Stimulated activated CD4-positive, alpha-beta T cell treated with anti-CD3 and anti-CD28 coated beads, Interleukin-2, amount 100 ng/mL, for 48 hours (primary cell): Measurements from ENCODE around the gene N4BP3.

Experiments used
- DNase-seq, 2 donors: peaks; one replicate each; pipeline ENCODE4 v3.0.0-alpha.2; 2020

N4BP3 gene

DNA sequence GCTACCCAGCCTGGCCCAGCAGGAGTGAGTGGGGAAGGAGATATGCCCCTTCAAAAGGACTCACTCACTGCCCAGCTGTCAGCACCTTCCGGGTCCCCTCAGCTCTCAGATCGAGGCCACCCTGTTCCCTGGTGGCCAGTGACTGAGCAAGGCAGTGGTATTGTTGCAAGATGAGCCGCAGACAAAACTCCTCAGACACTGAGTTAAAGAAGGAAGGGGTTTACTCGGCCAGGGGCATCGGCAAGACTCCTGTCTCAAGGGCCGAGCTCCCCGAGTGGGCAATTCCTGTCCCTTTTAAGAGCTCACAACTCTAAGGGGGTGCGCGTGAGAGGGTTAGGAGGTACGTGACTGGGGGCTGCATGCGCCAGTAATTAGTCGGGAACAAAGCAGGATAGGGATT, 9.7 kb upstream of the N4BP3 start:
- no peak for DNase-seq

DNA sequence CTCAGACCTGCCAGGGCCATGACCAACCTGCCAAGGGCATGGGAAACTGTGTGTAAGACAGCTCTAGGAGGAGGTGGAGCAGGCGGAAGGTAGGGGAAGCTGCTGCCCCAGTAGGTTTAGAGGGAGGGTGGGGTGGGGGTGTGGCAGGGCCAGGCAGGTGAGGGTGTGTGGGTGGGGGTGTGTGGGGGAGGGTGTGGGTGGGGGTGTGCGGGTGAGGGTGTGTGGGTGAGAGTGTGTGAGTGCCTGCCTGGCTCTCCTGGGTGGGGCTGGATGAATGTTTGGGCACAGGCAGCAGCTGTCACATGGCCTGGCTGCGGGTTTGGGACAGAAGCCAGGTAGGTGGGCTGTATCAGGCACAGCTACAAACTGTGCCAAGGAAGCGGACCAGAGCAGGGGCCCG, 8.8 kb upstream of the N4BP3 start:
- DNase-seq = no peak

DNA sequence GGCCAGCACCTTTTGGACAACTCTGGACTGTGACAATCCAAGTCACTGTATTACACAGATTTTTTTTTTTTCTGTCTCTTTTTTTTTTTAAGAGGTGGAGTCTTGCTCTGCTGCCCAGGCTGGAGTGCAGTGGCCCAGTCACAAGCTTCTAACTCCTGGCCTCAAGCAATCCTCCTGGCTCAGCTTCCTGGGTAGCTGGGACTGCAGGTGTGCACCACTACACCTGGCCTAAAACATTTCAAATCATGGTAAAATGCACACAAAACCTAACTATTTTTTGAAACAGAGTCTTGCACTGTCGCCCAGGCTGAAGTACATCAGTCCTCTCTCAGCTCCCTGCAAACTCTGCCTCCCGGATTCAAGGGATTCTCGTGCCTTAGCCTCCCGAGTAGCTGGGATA, 7.2 kb upstream of the N4BP3 start:
- no peak for DNase-seq

DNA sequence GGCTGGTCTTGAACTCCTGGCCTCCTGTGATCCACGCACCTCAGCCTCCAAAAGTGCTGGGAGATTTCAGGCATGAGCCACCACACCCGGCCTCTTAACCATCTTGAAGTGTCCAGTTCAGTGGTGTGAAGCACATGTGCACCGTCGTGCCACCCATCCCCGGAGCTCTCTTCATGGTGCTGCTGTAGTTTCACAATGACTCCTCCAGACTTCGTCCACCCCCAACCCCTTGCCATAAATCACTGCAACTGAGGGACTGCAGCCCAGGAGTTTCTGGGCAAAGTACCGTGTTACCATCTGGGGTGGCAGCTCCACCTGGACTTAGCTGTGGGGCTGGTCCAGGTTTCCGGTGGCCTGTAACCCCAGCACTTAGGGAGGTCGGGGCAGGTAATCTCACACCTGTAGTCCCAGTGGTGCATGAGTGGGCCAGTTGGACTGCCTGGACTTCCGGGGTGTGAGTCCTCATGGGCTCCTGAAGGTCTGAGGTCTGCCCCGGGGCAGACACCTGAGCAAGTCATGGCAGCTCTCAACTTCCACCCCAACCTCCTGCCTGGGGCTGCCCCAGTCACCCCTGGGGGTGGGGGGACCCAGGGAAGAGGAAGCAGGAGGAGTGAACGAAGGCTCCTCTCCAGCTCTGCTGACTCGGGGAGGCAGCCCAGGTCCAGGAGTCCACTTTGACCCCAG, 6.6 kb upstream of the N4BP3 start:
- no peak for DNase-seq

DNA sequence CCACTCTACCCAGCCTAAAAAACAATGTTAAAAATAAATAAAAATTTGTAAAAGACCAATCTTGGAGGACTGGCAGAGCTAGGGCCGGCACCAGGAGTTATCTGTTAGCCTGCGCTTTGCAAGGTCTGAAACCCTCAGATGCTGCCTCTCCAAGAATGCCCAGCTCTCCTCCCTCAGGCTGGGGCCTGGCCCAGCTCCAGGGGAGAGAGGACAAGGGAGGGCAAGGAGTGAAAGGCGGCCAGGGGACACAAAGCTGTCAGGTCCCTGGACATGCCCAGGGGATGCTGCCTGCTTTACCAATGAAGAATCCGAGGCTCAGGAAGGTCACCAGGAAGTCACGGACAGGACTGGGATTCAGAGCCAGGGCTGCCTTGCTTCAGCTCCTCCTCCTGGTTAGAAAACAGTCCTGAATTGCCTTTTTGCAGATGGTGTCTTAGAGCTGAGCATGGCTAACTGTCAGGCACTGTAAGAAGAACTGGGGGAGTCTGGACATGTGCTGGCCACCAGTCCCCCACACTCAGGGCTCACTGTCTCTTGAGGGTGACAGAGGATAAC, 5.5 kb upstream of the N4BP3 start:
- DNase-seq = no peak

DNA sequence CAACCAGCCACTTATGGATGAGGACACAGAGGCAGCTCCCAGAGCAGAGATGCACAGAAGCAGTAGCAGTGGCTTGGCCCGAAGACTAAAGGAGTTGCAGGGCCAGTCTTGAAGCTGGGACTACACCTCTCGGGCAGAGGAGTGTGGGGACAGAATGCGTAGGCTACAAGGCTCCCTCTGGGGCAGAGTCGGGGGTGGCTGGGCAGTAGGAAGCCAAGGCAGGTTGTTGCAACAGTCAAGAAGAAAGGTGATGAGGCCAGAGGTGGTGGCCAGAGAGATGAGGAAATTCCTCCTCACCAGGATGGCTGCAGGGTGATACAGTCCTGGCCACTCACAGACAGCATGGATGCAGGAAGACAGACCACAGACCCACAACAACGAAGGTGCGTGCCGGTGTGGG, 4.9 kb upstream of the N4BP3 start:
- DNase-seq = no peak

DNA sequence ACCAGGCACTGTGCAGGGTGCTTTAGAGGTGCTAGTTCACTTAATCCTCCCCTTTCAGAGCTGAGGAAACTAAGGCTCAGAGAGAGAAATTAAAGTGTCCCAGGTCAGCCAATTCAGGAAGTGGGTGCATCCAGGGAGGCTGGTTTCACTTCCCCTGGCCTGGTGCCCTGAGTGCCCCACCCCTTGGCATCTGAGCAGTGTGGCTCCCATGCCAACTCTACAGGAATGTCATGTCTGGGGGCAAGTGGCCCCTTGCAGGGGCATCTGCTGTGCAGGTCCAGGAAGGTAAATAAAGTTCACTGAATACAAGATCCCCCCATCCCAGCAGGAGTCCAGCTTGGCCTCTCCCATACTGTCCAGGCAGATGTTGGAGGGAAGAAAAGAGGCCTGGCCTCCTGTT, 4.4 kb upstream of the N4BP3 start:
- DNase-seq = no peak

DNA sequence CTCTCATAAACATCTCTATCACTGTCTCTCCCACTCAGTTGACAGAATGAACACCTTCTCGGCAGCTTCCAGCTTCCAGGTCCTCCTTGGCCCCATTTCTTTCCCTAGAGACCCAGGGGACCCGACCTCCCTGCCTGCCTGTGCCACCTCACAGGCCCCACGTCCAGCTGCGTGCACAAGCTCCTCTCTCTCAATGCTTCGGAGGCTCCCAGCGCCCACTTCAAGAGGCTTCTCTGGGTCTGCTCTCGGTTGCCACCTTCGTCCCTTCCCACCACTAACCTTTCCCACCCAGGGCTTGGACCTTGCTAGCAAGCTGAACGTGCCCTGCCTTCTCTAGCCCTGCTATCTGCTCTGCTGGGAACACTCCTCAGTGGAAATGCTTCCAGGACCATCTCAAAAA, 2.8 kb upstream of the N4BP3 start:
- no peak for DNase-seq

DNA sequence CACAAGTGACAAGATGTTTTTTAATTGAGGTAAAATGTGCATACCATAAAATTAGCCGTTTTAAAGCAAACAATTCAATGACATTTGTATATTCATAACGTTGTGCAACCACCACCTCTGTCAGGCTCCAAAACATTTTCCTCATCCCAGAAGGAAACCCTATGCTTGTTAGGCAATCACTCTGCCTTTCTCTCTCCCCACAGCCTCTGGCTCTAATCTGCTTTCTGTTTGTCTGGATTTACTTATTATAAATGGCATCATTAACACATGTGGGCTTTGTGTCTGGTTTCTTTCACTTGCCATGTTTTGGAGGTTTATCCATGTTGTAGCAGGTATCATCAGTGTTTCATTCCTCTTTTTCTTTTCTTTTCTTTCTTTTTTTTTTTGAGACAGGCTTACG, 1.4 kb upstream of the N4BP3 start:
- DNase-seq = no peak

DNA sequence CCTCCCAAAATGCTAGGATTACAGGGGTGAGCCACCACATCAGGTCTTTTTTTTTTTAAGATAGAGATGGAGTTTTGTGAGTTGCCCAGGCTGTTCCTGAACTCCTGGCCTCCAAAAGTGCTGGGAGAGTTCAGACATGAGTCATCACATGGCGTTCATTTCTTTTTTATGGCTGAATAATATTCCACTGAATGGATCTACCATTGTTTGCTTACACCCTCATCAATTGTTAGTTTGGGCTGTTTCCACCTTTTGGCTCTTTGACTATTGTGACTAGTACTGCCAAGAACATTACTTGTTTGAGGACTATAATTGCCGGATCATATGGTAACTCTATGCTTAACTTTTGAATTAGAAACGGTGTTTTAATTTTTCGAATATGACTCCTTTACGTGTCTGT, 787 bp upstream of the N4BP3 start:
- no peak for DNase-seq

DNA sequence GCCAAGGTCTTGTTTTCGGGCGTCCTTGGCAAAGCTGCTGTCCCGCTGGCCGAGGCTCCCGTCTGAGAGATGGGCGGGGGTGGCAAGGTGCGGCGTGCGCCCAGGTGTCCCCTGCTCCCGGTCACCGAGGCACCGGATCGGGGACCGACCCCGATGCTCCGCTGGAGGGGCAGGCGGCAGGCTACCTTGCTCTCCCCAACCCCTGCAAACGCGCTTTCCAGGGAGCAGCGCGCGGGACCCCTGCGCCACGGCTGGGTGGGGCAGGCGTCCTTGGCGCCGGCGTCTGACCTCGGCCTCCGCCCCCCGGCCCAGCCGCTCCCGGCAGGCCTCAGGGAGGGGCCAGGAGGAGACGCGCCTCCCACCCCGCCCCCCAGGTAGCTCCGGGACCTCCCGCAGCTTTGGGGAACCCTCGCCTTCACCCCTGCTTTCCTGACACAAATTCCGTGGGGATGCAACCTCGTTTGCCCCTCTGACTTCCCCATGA, 551 bp downstream of the N4BP3 start:
- no peak for DNase-seq

DNA sequence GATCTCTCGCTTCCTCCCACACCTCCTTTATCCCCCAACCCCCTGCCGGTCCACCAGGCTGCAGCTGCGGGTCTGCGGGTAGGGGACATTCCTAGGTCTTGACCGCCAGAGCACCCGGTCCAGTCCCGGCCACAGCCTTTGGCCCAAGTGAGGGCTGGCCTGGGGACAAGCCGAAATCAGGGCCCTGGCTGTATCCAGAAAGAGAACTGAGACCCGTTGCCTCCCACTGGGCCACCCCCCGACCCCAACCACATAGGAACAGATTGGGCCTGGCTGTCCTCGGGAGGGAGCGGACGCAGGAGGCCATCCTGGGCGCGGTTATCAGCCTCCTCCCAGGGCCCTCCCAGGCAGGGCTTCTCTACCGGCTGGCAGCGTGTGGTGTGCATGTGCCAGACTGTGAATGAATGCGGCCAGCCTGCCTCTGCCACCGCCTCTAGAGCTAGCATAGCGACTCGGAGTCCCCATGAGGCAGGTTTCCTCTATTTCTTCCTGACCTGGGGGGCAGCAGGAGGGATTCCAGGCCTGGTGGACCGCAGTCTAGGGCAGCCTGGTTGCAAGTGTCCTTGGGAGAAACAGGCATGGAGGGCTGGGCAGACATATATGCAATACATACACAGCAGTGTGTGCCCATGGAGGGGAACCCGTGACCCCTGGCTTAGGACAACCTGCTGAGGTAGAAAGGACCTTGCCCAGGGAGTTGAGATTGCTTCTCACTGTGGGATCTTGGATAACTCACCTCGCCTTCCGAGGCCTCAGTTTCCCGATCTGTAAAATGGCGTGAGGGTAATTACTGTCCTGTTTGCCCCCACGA, 1.2 kb downstream of the N4BP3 start:
- DNase-seq = peak; percentile 10 to 32

DNA sequence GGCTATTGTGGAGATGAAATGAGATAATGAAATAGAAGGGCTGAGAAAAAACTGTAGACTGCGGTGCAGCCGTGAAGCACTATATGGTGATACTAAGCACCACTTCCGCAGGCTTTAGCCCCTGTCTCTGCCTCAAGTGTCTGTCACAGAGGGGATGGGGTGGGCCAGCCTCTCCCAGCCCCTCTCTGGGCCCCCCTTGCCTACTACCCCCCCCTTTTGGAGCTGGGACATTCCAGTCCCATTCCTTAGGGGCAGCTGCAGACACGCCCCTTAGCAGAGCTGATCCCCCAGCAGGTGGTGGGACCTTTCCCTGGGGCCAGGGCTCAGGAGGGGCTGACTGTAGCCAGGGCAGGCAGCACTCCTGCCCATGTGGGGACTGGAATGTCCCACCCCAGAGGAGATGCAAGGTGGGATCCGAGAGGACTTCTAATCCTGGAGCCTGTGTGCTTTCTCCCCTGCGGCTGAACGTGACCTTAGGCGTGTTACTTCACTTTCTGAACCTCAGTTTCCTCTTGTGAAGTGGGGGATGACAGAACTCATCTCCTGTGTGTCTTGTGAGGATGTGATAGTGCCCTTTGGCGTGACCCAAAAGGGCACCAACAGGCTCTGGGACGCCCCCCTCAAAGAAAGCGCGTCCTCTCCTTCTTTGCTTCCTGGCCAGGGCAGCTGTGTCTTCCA, 1.9 kb downstream of the N4BP3 start:
- DNase-seq = no peak

DNA sequence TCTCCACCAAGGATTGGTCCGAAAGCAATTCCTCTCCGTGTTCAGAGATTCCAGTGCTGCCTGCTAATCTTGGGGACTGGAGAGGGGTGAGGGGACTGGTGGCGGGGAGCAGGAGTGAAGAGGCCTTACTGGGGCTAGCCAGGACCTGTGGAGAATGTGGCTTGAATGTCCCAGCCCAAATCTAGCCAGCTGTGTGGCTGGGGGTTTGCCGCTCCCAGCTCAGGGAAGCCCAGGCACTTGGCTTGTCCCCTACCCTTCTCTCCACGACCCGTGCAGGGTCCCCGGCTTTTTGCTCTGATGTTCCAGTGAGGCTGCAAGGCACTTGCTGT, 2.4 kb downstream of the N4BP3 start:
- DNase-seq = no peak

DNA sequence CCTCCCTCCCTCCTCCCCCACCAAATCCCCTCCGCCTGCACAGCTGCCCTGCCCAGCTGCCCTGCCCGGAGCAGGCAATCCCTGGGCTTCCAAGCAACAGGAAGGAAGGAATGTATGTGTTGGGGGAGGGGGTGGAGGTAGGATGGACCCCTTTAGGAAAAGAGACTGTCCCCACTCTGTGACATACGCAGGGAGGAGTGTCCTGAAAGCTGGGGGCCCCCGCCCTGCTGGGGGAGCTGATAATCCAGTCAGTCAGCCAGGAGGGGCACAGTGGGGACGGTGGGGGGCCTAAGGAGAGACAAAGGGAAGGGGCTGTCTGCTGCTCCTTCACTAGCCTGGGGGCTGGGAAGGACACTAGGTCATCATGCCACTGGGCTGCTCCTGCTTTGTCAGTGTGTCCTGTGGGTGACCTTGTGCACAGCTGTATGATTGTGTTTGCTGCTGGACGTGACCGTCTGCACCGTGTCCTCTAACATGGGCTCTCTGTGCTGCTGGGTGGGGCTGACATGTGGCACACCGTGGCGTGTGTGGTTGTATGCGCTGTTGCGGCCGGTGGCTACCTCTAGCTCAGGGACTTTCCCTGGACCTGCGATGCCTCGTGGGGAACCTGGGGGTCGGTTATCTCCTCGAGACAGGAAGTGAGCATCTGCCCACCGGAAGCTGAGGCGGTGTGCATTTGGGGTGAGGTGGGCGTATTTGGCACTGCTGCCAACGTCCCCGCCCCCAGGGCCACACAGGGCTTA, 3.0 kb downstream of the N4BP3 start:
- DNase-seq = peak in 1 of 2 donors; percentile 30

DNA sequence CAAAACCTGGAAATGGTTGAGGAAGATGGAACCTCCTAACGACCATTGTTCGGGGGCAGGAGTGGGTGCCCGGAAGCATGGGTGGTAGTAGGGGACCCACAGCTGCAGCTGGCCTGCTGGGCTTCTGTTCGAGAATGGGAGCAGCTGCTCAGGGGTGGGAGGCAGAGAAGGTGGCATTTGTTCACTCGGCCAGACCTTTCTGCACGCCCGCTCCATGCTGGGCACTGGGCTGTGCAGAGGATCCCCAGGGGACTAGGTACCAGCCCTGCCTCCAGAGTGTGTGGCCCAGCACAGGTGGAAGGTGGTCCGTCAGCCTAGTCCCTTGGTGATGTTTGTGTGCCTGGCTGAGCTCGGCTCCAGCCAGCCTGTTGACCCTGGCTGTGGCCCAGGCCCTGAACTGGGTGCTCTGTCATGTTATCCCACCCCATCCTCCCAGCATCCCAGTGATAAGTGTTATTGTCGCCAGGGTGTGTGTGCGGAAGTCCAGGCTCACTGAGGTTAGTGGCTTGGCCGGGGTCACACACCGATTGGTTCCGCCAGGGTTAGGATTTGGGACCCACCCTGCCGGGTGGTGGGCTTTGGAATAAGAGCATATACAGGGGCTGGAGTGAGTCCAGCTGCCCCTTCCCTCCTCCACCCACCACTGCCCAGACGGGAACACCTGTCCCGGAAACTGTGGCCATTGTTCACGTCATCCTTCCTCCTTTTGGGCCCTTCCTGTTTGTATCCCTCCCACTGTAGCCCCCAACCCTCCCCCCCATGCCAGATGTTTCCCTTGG, 4.8 kb downstream of the N4BP3 start:
- DNase-seq = no peak

DNA sequence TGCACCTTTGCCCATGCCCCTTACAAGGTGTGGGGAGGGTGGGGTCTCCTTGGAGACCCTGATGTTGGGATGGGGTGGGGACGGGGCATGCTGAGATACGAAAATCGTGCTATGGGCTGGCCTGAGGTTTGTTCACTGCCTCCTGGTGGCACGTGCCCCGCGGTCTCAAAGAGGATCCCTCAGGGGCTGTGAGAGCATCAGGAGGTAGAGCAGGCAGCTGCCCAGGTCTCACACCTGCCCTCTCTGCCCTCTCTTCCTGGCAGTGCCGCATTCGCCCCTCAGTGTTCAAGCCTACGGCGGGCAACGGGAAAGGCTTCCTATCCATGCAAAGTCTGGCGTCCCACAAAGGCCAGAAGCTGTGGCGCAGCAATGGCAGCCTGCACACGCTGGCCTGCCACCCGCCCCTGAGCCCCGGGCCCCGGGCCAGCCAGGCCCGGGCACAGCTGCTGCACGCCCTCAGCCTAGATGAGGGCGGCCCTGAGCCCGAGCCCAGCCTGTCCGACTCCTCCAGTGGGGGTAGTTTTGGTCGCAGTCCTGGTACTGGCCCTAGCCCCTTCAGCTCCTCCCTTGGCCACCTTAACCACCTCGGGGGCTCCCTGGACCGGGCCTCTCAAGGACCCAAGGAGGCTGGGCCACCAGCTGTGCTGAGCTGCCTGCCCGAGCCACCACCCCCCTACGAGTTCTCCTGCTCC, 6.7 kb downstream of the N4BP3 start:
- no peak for DNase-seq

DNA sequence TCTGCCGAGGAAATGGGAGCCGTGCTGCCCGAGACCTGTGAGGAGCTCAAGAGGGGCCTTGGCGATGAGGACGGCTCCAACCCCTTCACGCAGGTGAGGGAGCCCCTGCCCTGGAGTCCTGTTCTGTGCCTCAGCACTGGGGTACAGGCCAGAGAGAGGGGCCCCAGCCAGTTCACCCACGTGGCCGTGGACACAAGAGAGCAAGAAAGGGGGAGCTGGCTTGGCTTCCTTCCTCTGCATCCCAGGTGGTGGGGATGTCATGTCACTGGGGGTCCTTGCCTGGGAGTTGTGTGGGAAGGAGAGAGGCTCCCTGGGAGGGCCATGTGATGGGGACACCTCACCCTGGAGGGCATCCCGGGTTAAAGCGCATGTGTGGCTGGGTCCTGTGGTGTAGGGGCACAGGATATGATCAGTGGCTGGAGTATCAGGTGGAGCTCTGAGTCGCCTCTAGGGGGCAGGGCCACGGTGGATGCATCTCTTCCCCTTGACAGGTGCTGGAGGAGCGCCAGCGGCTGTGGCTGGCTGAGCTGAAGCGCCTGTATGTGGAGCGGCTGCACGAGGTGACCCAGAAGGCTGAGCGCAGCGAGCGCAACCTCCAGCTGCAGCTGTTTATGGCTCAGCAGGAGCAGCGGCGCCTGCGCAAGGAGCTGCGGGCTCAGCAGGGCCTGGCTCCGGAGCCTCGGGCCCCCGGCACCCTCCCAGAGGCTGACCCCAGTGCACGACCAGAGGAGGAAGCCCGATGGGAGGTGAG, 7.5 kb downstream of the N4BP3 start:
- peak; percentile 65 to 69 for DNase-seq

DNA sequence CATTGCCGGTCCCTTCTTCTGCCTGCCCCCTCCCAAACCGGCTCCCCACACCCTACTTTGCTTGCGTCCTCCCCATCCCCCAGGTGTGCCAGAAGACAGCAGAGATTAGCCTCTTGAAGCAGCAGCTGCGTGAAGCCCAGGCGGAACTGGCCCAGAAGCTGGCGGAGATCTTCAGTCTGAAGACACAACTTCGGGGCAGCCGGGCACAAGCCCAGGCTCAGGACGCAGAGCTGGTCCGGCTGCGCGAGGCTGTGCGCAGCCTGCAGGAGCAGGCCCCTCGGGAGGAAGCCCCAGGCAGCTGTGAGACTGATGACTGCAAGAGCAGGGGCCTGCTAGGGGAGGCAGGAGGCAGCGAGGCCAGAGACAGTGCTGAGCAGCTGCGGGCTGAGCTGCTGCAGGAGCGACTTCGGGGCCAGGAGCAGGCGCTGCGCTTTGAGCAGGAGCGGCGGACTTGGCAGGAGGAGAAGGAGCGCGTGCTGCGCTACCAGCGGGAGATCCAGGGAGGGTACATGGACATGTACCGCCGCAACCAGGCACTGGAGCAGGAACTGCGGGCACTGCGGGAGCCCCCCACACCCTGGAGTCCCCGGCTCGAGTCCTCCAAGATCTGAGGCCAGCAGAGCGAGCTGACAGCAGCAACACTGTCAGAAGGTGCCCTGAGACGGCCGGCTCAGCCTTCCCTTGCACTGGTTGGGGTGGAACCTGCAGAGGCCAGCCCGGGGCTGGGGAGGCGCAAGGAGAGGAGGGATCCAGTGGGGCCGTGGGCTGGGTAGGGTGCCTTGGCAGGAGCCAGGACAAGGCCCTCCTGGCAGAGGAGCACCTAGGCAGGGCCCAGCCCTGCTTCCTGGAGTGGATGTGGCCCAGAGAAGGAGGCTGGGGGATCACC, 8.3 kb downstream of the N4BP3 start:
- no peak for DNase-seq

DNA sequence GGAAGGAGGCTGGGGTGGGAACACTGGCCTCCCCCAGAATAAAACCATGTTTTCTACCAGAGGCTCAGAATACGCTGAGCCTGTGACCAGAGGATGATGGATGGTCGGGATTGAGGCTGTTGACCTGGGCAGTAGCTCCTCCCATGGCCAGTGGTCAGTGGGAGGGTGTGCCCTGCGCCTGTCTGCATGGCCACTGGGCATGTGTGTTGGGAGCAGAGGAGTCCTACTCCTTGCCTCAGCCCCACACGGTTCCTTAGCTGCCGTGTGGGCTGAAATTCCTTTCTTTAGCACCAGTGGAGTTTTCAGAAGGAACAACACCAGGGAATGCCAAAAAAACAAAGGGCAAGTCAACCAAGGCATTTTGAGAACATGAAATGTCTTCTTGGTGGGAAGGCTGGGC, 9.0 kb downstream of the N4BP3 start:
- DNase-seq = no peak
